HG02759 (cell line): ENCODE measurements around the gene TCF4.

ENCODE experiments used
- ATAC-seq: cut with Tn5 transposase; IDR thresholded peaks from one replicate; pipeline ENCODE4 v1.9.1; 2021; ENCODE audit warnings: mild to moderate bottlenecking, moderate library complexity; ENCODE audit not compliant: unreplicated experiment

TCF4 gene

DNA sequence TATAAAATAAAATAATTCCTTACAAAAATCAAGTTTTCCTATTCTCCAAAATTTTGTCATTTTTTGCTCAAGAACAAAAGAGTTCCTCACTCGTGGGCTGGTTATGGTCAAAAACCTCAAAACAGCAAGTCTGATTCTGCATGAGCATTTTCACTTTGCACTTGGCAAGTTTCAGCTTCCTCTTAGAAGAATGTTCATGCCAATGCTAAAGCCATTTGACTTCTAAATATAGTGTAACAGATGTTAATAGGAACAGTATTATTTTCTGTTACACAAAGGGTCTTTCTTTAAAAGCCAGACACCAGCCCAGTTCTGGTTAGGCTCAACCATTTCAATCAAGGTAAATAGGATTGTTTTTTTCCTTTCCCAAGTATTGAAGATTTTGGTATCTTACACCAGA is 367.5 kb downstream of the TCF4 start:
- peak; percentile 80 for ATAC-seq

DNA sequence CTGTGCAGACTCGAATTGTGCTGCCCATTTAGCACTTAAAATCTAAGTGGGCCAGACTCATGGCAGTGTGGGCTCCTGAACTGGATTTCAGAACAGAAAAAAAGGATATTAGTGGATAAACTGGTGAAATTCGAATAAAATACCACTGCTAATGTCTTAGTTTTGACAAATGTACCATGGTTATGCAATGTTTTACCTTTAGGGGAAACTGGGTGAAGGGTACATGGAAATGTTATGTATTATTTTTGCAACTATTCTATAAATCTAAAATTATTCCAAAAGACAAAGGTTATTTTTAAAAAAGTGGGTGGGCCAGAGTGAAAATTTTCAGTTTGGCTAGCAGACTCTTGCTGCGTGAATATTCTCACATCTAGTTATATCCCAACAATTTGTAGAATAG is 368.2 kb downstream of the TCF4 start:
- ATAC-seq = no peak

- no peak for ATAC-seq
Measured at GRCh38 chr18:55219059-55219458, 368.9 kb downstream of the TCF4 start.

DNA sequence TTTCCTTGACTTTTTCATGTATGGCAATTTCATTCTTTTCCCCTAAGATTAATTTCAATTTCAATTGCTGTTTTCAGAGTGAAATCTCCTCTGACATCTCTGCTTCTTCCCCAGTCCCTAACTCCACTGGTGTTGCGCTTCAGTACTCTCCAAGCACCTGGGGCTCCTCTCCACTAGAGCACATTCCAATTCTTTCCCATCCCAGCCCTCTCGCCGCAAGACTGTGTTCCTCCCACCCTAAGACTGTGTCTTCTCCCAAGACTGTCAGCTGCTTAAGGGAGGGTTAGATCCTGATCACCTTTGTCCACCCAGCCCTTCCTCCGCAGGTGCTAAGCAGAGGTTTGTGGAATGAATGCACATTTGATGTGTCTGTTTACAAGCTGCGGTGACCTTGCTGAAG is 373.0 kb downstream of the TCF4 start:
- no peak for ATAC-seq

- ATAC-seq = no peak
Measured at GRCh38 chr18:55214534-55214933, 373.5 kb downstream of the TCF4 start.

DNA sequence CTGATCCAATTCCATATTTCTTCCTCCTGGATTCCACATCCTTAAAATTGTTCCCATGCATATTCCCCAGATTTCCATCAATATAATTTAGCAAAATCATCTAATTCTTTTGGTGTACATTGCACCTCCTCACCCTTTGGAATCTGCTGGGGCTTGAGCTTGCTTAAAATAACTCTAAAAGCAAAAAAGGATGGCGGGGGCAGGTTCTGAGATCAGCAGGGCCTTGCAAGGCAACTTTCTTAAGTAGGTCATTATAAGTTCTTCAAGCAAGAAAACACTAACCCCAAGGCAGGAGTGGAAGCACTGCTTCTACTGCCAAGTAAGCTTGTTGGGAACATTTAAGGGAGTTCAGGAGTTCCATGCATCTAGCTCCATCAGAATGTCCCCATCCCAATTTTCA is 374.4 kb downstream of the TCF4 start:
- no peak for ATAC-seq

GRCh38 chr18:55206927-55207326 is 381.1 kb downstream of the TCF4 start:
- no peak for ATAC-seq

GRCh38 chr18:55202232-55202917 is 385.6 kb downstream of the TCF4 start:
- no peak for ATAC-seq

GRCh38 chr18:55199291-55199963 is 388.6 kb downstream of the TCF4 start:
- ATAC-seq = no peak

DNA sequence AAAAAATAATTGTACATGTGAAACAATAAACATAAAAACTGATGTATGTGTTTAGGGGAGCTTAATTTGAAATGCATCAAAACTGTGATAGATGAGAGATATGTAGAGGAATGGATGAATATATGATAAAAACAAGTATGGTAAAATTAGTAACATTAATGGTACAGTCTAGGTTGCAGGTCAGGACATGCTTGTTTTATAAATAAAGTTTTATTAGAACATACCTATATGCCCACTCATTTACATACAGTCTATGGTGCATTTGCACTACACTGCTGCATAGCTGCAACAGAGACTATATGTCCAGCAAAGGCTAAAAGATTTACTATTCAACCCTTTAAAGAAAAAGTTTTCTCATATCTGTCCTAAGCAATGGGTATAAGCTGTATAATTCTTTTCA is 392.1 kb downstream of the TCF4 start:
- no peak for ATAC-seq

DNA sequence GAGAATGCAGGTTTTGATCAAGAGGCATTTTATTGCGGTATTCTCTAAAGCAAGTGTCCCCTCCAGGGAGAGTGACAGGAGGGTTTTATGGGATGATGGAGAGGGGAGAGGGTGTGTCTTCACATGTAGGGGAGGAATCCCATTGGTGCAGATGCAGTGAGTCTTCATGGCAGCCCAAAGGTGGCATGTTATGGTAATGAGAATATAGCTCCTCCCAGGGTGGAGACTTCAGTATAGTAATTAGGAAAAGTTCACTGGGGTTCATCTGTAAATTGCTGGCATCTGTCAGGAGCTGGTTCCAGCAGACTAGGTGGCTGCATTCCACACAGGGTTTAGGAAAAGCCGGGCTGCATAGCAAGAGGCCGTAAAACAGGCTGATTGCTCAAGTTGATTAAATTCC is 398.0 kb downstream of the TCF4 start:
- ATAC-seq = no peak

DNA sequence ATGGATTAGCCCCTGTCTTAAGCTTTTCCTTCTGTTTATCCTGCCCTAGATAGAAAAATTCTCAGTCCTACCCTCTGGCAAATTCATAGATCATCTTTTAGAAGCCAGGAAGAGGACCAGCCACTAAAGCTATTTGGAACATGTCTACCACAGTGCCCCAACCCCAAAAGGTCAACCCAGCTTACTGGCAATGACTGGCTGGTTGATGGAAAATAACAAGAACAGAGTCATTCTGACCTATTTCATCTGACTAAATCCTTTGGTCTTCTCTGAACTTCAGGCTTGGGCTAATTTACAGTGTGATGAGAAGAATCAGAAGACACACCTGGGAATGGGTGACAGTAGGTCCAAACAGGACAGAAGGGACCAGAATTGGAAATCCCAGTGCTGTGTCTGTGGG is 401.4 kb downstream of the TCF4 start:
- no peak for ATAC-seq

- ATAC-seq = no peak
Measured at GRCh38 chr18:55185391-55185790, 402.6 kb downstream of the TCF4 start.

DNA sequence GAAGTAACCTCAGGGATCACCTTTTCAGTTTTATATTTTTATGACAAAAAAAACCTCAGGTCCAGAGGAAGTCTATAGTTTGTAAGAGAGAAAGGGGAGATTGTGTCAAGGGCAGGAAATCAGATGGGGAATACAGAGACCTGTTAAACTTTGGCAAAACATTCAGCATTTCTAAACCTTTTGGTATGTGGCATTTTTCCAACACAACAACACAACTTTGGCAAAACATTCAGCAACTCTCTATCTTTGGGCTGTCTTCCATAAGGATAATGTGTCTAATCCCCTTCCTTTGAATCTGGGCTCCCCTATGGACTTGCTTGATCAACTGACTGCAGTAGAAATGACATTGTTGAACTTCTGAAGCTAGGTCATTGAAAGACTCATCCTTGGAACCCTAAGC is 408.2 kb downstream of the TCF4 start:
- ATAC-seq = no peak

GRCh38 chr18:55179425-55179824 is 408.6 kb downstream of the TCF4 start:
- ATAC-seq = no peak

DNA sequence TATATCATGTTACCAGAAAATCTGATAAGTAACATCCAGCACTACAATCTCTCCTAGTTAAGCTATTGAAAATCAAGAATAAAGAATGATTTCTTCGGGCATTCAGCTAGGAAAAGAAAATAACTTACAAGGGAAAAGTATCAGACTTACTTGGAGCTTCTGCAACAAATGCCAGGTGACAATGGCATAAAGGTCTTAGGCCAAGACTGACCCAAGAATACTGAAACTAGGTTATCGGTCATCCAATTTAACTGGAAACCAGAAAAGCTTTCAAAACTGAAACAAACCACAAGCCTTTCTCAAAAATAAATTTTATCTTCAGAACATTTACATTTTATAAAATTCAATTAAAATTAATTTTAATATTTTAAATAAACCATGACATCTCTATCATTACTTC is 414.7 kb downstream of the TCF4 start:
- ATAC-seq = no peak
